T-helper 22 cell (primary cell): ENCODE measurements around the gene CD86.

Source experiments
- DNase-seq: peaks from one replicate; pipeline ENCODE4 v3.0.0-alpha.2; 2020; ENCODE audit warnings: low read depth

The CD86 gene

DNA sequence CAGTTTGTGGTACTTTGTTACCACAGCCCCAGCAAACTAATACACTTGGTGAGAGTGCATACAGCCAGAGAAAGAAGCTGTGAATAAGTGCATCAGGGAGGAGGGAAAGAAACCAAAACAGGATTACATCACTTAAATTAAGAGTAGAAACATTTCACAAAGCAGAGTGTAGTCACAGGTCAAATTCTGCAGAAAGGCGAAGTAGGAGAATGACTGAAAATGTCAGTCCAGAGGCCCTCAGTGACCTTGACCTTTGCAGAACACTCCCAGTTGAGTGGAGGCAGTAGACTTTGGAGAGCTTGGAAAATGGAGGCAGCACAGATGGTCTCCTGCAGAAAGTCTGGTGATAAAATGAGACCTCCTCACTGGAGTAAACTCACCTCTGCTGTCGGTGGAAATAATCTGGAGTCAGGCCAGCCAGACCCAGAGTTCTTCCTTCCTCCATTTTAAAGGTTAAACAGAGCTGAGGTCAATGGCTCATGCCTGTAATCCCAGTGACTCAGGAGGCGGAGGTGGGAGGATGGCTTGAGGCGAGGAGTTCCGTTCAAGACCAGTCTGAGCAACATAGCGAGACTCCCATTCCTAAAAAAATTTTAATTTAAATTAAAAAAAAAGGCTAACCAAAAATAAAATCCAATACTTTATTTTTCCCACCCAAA is 5.0 kb downstream of the CD86 start:
- DNase-seq: no peak

DNA sequence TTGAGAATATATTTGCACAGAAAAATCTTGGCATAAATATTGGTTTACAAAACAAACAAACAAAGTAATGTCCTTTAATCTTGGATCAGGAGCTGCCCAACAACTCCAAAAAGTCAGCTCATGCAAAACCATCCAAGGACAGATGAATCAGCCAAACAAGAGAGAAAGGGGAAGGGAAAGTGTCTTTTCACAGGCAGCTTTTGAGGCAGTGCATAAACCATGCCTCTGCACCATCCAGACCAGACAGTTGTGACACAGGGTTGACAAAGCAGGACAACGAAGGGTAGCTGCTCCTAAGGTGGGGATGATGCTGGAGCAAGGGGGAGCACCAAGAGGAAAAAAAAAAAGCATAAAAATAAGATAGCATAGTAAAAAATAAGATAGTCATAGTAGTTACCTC is 8.7 kb downstream of the CD86 start:
- no peak for DNase-seq

DNA sequence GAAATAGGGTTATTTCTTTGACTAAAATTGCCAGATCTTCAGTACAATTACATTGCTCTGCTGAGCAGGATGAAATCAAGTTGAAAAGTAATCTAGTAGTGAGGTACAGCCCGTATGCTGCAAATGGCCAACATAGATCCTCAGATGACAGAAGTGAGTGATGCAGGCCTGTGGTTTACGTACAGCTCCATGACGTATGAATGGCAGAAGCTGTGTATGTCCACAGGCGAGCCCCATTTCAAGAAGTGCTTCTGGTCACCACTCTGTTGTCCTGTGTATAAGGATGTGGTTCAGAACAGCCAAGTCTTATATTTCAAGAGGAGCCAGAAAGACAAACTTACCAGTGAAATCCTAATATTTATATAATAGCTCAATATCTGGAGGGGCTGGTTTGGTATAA is 9.2 kb downstream of the CD86 start:
- DNase-seq: no peak

DNA sequence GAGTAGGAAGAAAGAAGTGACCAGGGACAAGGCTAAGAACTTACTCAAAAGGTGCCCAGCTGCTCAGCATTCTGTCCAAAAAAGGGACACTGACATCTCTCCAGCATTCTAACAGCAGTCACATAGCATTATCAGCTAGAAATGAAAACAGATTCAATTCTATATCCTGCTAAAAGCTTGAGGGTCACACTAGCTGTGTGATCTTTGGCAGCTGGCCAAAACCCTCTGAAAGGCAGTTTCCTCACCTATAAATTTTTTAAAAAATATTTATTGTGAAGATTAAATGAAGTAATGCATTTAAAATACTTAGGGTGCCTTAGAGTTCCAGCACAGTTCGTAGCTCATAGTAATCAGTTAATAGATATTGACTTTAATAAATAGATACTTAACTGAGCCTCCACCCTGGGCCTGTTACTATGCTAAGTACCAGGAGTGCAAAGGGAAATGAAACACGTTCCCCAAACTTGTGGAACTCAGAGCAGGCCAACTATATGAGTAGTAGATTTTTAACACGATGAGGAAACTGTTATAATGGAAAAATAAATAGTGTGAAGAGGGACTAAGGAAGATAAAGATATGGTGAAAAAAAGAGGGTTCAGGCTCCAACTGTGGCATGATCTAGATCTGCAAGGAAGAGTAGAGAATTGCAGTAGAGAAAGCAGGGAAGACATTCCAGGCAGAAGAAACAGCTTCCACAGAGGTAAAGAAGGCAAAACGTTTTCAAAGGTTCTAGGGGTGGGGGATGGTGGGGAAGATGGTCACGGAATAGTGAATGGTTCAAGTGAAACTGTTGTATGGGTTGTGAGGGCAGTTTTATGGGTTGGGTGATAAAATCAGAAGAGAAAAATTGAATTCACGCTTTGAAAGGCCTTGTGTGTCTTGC is 11.4 kb downstream of the CD86 start:
- DNase-seq: no peak

DNA sequence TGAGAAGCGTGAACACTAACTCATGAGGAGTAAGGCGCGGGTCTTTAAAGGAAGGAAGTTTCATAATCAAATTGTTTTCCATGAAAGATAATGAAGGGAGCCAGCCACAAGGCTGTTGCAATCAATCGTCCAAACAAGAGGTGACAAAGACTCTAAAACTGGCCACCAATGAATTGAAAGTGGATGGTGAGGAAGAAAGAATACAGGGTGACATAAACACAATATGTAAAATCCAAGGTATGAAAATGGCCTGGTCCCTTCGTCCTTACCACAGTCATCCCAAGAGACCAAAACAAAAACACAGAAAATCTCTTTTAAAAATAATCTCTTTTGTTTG is 12.0 kb downstream of the CD86 start:
- no peak for DNase-seq

DNA sequence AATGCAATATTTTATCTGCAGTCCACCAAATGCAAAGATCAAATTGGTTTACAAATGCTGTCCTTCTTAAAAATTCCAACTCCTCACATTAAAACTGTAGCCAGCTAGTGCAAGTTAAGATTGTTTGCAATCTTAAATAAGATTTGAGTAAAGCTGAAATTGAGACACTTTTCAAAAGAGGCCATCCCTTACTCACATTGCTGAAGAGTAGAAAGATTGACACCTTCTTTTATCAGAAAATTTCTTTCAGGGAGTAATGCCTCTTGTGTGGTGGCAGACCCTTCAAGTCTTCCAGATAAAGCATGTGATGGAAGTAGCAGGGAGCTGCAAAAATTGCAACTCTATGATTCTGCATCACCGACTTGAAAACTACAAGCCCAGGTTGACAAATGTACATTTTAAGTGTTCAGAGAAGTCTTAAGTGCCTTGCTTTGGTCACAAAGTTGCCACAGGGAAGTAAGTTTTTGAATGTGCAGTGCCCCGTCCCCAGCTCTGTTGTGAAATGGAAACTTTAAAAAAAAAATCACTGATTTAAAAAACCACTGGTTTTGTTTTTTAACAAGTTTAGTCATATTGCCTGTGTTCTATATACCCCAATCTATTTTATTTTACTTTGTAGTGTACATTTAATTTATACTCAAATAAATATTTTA is 12.6 kb downstream of the CD86 start:
- no peak for DNase-seq

DNA sequence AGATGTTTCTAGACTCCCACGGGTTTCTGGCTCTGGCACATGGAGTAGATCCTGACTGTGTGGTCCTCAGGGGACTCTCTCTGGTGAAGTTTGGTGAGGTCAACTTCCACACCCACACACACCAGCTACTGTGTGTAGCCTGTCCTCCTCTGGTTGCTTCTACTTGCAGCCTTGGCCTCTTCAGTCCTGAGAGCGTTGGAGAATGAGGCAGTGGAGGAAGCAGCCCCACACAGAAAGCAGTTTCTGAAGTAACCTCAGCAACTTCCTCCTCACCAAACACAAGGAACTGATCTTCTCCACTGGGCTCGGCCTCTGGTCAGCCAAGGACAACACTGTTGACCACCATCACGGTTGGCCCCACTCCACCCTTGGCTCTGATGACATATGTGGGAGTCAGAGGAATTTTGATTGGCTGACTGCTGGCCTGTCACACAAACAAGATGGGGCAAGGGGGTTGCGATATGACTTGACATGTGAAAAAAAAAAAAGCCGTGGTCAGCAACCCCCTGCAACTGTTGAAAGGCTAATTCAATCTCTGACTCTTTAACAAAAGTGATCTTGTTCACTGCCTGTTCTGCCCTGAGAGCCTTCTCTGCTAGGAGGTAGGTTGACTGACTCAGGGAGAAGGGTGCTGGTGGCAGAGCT is 19.6 kb downstream of the CD86 start:
- no peak for DNase-seq

DNA sequence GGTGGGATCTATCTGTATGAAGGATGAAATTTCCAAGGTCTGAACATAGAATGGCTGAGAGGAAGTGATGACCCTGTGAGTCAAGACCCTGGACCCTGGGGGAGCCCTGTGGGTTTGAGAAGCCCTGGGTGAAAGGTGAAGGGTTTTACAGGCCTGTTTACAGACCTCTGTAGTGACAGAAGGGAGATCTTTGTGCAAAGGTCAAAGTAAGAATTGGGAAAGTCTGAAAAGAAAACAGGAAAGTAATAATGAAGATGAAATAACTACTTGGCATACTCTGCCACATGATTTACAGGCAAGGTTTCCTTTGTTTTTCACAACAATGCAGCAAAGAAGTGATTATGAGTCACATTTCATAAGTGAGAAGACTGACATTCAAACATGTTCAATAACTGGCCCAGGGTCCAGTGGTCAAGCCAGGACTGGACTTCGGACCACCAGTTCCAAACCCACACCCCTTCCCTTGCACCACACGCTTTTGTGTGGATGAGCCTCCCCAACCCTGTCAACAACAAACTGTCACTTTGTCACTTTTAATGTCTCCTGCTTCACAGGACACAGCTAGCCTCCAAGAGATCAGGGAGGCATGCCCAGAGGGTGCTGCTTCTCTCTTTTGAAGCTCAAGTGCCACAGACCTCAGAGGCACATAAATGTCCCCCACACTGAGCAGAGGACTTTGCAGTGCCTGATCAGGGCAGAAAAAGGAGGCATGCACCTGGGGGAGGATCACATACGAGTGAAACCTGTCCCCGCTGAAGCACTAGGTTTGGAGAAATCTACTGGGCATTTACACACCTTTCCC is 21.5 kb downstream of the CD86 start:
- no peak for DNase-seq

DNA sequence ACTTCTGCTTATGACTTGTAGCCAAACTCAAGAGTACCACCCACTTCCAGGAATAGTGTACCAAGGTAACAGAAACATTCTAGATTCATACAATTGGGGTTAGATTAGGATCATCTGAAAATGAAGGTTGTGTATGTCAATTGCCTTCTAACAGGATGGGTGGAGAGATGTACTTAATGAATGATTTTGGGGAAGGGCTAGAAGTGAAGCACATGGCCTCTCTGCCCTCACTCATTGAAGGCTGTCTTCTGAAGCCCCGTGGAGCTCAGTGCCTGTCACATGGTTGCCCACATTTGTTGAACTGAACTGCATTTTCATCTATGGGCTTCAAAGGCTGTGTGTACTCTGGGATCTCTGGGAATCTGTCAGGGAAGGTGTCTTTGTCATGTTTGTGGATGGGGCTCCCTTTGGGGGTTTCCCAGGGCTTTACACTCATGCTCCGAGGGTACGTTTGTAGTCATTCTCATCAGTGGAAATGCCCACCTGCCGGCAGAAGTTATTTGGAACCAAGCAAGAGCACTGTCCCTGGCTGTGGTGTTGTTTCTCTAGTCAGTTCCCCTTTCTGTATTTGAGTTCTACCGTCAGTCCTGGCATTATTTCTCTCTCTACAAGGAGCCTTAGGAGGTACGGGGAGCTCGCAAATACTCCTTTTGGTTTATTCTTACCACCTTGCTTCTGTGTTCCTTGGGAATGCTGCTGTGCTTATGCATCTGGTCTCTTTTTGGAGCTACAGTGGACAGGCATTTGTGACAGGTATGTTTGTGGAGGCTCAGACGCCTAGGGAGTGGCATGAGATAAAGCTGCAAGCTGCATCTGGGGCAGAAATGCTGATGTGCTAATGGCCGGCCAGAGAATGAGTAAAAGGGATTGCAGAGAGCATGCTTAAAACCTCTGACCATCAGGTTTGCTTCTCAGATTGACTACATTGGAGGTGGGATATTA is 22.4 kb downstream of the CD86 start:
- DNase-seq: no peak

DNA sequence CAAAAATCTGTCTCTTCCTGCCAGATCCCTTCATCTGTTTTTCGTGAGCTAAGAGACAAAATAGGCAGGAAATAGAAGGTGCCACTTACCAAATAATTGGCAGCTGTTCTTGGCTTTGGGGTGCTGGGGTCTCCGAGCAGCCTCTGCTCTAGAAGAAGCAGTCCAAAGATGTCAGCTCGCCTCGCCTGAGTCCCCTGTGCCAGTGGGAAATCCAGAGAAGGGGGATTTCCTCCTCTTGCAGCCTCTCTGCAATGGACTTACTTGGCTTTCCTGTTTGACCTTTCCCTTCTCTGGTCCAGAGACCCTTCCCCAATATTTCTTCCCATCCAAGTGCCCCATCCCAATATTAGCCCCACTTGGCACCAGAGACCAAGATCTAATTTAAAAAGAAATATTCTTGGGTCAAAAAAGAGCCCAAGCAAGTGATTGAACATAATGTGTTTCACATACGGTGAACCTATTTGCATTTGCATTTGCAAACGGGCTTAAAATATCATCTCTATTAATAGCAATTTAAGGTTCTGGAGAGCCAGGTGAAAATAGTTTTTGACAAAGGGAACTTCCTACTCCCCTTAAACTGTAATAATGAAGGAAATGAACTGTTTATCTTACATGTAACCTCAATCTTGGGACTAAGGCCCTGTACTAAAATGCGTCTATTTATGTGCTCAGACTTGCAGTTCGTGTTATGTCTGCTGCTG is 23.2 kb downstream of the CD86 start:
- DNase-seq: no peak

DNA sequence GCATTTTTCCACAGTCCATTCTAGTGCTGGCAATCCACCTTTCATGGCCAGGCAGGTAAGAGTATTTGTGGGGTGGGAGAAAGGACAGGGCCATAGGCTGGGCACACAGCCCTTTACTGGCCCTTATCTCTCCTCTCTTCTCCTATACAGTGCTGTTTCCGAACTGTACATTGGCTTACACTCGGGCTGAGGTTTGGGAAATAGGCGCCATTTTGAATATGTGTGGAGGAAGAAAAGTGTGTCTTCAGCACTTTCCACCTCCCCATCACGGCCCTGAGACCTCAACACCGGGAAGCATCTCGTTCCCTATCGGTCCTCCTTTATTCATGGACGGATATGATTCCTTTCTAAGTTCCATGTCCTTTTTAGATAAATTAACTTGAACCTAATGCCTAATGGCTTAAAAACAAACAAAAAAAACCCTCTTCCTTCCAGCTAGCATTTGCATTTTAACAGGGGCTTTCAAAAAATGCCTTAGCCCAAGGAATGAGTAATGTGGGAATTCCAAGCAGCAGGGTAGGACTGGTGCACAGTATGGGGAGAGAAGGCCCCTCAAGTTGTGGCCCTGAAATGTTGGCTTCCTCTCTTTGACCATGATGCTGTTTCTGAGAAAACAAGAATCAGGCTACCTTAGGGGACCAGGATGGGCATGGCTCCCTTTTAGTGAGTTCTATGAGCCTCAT is 24.5 kb downstream of the CD86 start:
- no peak for DNase-seq

DNA sequence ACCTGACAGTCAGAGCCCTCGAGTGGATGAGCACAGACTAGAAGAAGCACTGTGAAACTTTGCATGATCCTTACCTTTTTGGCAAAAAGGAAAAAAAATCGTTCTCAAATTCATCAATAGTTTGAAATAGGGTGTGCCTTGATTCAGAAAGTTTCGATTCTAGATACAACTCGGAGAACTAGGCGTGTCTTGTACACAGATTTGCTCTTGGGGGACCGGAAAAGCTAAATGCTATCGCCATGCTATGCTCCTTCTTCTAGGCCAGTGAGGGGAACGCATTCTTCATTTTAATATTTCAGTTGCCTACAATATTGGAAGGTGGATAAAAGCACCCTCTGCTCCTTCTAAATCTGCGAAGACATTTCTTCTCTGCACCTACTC is 25.0 kb downstream of the CD86 start:
- no peak for DNase-seq

DNA sequence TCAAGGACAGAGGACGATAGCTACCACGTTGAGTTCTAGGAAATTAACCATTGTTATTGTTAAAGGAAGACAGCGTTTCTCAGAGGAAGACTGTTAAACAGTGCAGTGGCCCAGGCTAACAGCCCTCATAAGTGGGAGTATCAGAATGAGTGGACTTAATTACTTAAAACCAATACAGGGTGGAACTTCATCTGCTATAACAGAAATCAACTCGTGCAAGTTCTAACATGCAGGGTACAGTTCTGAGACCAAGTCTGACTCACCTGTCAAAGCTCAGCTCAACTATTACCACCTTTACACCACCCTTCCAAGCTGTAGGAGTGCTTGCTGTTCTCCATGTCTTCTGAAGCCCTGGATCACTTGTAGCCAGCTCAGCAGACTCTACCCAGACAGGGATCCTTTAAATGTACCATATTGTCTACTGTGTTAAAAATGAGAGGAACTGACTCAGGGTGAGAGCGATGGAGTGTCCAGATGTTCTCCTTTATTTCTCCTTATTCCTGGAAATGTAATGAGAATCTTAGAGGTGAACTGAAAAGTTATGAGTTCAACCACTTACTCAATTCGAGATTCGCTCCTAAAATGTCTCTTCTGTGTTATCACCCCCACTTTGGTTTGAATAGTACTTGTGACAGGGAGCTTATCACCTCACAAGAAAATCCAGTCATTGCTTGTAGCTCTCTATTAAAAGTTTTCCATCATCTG is 26.5 kb downstream of the CD86 start:
- DNase-seq: no peak

DNA sequence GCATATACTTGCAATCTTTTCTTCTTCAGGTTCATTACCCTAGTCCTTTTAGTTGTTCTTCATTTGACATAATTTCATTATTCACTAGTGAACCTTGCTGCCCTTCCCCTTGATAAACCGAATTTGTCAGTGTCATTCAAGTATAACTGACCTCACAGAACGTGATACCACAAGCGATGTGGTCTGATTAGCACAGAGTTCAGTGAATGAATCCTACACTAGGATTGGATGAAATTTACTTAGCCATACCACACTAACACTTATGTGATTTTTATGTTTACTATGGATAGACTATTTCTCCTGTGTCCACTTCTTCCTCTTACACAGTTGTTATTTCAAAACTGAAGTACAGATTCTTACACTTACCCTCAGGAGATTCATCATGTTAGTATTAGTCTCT is 27.2 kb downstream of the CD86 start:
- DNase-seq: no peak

DNA sequence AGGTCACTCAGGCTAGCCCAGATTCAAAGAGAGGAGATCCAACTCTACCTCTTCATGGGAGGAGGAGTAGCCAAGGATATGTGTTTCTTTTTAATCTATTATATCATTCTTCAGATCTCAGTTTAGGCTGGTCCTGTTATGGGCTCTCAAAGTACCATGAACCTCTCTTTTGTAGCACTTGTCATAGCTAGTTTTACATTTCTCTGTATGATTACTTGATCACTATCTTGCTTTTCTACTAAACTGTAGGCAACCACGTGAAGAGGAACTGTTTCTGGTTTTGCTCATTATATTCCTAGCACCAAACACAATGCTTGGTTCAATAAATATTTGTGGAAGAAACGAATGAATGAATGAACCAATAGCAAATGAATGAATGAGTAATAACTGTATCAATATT is 29.6 kb downstream of the CD86 start:
- DNase-seq: no peak

DNA sequence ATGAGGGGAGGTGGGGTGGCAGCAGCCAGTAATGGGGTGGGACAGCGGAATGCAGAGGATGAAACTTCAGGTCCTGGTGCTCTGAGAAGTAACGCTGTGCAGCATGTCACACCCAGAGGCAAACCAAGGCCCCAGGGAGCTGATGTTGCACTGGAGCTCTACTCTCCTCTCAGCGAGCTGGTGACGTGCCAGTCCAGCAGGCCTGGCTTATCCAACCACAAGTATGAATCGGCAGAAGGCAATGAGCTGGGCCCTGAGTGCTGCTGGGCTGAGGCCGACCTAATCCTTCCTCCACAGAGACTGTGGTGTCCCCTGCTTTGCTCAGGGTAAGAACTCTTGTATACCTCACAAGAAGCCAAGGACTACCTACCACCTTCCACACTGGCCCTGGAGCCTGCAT is 30.5 kb downstream of the CD86 start:
- DNase-seq: no peak

DNA sequence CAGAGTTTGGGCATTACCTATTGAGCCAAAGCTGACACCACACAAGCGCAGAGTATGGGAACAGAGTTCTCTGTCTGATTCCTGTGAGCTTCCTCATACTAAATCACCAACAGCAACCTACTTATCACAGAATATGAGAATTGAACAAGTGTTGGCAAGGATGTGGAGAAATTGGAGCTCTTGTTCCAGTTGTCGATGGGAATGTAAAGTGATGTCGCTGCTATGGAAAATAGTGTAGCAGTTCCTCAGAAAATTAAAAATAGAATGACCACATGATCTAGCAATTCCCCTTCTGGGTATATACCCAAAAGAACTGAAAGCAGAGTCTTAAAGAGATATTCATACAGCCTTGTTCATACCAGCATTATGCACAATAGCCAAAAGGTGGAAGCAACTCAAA is 33.4 kb downstream of the CD86 start:
- DNase-seq: no peak

DNA sequence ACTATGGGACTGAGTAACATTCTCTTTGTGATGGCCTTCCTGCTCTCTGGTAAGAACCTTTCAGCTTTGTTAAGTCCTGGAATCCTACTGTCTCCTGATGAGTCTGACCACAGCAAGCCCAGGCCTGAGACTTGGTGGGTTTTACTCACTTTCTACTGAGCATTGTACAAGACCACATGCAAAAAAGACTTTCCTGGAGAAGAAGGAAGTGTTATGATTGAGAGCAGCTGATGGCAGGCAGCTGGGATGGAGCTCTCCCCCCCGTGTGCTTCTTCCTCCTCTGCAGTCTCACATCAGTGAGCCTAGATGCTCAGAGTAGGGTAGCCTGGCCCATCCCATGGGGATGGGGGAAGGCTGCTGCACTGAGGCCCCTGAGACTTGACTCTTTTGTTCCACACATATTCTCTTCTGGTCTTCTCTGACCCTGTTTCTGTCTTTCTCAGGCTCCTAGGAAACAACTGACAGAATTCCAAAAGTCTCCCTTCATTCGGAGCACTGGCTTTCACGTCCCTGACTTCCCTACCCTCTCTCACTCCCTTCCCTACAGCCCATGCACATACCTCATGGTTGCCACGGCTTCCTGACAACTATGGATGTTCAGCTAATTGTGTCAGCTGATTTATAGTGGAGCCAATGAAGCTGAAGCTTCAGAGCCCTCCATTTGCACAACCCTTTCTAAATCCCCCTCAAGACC is 36.6 kb downstream of the CD86 start:
- no peak for DNase-seq
